Ishikawa (cell line): ENCODE measurements around the gene CERS6.

Experiments used
- EP300 ChIP-seq: IDR thresholded peaks from 2 replicates; pipeline ENCODE4 v1.6.1; 2012; ENCODE audit warnings: borderline replicate concordance
- RAD21 ChIP-seq: IDR thresholded peaks from 2 replicates; pipeline ENCODE4 v1.6.1; 2012; ENCODE audit warnings: low read depth
- TAF1 ChIP-seq: IDR thresholded peaks from 2 replicates; pipeline ENCODE4 v1.6.1; 2012; ENCODE audit warnings: low read depth, mild to moderate bottlenecking
- TCF12 ChIP-seq: IDR thresholded peaks from 2 replicates; pipeline ENCODE4 v1.6.1; 2012; ENCODE audit warnings: low read depth
- YY1 ChIP-seq: IDR thresholded peaks from 2 replicates; pipeline ENCODE4 v1.6.1; 2012; ENCODE audit warnings: low read depth
- TF ChIP-seq, protein P1 (sequence below): IDR thresholded peaks from 2 replicates; pipeline ENCODE4 v1.6.1; 2012; ENCODE audit warnings: low read depth, mild to moderate bottlenecking
- TF ChIP-seq, protein P2 (sequence below): IDR thresholded peaks from 2 replicates; pipeline ENCODE4 v1.6.1; 2012

DNA sequence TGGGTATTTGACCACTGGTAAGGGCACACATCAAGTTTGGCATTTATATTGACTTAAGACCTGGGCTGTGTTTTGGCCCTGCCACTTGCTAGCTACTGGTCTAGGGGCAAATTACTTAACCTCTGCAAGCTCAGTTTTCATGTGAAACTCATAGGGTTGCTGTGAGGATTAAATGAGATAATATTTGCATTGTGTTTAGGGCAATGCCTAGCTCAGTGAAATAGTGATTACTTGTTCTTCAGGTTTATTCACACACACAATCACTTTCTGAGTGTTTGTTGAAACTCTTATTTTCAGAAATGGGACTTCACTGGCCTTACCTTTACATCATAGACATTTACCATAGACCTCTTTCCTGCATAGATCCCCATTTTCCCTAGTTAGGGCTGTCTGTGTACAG, 12.3 kb downstream of the CERS6 start:
- TF ChIP-seq TAF1 (no peak), YY1 (no peak), EP300 (no peak), TCF12 (no peak), RAD21 (no peak)
- TF ChIP-seq, protein P1, sequence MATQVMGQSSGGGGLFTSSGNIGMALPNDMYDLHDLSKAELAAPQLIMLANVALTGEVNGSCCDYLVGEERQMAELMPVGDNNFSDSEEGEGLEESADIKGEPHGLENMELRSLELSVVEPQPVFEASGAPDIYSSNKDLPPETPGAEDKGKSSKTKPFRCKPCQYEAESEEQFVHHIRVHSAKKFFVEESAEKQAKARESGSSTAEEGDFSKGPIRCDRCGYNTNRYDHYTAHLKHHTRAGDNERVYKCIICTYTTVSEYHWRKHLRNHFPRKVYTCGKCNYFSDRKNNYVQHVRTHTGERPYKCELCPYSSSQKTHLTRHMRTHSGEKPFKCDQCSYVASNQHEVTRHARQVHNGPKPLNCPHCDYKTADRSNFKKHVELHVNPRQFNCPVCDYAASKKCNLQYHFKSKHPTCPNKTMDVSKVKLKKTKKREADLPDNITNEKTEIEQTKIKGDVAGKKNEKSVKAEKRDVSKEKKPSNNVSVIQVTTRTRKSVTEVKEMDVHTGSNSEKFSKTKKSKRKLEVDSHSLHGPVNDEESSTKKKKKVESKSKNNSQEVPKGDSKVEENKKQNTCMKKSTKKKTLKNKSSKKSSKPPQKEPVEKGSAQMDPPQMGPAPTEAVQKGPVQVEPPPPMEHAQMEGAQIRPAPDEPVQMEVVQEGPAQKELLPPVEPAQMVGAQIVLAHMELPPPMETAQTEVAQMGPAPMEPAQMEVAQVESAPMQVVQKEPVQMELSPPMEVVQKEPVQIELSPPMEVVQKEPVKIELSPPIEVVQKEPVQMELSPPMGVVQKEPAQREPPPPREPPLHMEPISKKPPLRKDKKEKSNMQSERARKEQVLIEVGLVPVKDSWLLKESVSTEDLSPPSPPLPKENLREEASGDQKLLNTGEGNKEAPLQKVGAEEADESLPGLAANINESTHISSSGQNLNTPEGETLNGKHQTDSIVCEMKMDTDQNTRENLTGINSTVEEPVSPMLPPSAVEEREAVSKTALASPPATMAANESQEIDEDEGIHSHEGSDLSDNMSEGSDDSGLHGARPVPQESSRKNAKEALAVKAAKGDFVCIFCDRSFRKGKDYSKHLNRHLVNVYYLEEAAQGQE = no peak
- TF ChIP-seq, protein P2, sequence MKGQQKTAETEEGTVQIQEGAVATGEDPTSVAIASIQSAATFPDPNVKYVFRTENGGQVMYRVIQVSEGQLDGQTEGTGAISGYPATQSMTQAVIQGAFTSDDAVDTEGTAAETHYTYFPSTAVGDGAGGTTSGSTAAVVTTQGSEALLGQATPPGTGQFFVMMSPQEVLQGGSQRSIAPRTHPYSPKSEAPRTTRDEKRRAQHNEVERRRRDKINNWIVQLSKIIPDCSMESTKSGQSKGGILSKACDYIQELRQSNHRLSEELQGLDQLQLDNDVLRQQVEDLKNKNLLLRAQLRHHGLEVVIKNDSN = no peak
